Measurements from ENCODE around the gene CKLF. TPM values are rescaled to one million over a fixed set of nuclear protein-coding genes. Genes with fewer than 3 reads are reported as not detected.
"Not testable (repeated sequence)": the region's sequence is repeated elsewhere in the genome, so short reads cannot be mapped to it uniquely, and the experiment has no call there.

CKLF gene
- total and polyA plus RNA-seq, 2 experiments from 2014 or later, result 16.6 to 25.6 TPM

- no peak for DNase-seq (ENCODE audit: low read depth in 1 of 2, low spot score in 1 of 2)
- Histone ChIP-seq H3K4me1 (ENCODE audit: low read depth) (peaks cover 5% of the 10 kb centered on the region), H3K27ac (no peak overlapping the region), H3K36me3 (no peaks in the 10 kb centered on the region), H3K27me3 (no peaks in the 10 kb centered on the region), H3K9me3 (ENCODE audit: low read depth) (no peaks in the 10 kb centered on the region), H3K4me3 (no peak overlapping the region)
- TF ChIP-seq, protein P1, sequence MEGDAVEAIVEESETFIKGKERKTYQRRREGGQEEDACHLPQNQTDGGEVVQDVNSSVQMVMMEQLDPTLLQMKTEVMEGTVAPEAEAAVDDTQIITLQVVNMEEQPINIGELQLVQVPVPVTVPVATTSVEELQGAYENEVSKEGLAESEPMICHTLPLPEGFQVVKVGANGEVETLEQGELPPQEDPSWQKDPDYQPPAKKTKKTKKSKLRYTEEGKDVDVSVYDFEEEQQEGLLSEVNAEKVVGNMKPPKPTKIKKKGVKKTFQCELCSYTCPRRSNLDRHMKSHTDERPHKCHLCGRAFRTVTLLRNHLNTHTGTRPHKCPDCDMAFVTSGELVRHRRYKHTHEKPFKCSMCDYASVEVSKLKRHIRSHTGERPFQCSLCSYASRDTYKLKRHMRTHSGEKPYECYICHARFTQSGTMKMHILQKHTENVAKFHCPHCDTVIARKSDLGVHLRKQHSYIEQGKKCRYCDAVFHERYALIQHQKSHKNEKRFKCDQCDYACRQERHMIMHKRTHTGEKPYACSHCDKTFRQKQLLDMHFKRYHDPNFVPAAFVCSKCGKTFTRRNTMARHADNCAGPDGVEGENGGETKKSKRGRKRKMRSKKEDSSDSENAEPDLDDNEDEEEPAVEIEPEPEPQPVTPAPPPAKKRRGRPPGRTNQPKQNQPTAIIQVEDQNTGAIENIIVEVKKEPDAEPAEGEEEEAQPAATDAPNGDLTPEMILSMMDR (IDR thresholded peaks at IDR 0.05; ENCODE audit: low read depth, low read length), result no peak
Observed at GRCh38 chr16:66561381-66562080, 9.2 kb downstream of the CKLF start.

- no peak overlapping the region for H3K4me3 ChIP-seq
- H3K9me3 ChIP-seq (ENCODE audit: low read depth), result no peaks in the 10 kb centered on the region
- peaks cover 5% of the 10 kb centered on the region for H3K4me1 ChIP-seq (ENCODE audit: low read depth)
- no peaks in the 10 kb centered on the region for H3K36me3 ChIP-seq
- no peak overlapping the region for H3K27ac ChIP-seq
- no peak for DNase-seq (ENCODE audit: low read depth in 1 of 2, low spot score in 1 of 2)
- TF ChIP-seq, protein P1 (IDR thresholded peaks at IDR 0.05; ENCODE audit: low read depth, low read length), result no peak
- H3K27me3 ChIP-seq, result no peaks in the 10 kb centered on the region
Observed at GRCh38 chr16:66562409-66562808, 10.0 kb downstream of the CKLF start.

- Histone ChIP-seq H3K27ac (no peak overlapping the region), H3K36me3 (no peaks in the 10 kb centered on the region), H3K27me3 (no peaks in the 10 kb centered on the region), H3K4me1 (ENCODE audit: low read depth) (peaks cover 5% of the 10 kb centered on the region), H3K4me3 (no peak overlapping the region), H3K9me3 (ENCODE audit: low read depth) (no peaks in the 10 kb centered on the region)
- DNase-seq (ENCODE audit: low read depth in 1 of 2, low spot score in 1 of 2), result no peak
- TF ChIP-seq, protein P1 (IDR thresholded peaks at IDR 0.05; ENCODE audit: low read depth, low read length), result no peak
Observed at GRCh38 chr16:66562986-66563385, 10.6 kb downstream of the CKLF start.

DNA sequence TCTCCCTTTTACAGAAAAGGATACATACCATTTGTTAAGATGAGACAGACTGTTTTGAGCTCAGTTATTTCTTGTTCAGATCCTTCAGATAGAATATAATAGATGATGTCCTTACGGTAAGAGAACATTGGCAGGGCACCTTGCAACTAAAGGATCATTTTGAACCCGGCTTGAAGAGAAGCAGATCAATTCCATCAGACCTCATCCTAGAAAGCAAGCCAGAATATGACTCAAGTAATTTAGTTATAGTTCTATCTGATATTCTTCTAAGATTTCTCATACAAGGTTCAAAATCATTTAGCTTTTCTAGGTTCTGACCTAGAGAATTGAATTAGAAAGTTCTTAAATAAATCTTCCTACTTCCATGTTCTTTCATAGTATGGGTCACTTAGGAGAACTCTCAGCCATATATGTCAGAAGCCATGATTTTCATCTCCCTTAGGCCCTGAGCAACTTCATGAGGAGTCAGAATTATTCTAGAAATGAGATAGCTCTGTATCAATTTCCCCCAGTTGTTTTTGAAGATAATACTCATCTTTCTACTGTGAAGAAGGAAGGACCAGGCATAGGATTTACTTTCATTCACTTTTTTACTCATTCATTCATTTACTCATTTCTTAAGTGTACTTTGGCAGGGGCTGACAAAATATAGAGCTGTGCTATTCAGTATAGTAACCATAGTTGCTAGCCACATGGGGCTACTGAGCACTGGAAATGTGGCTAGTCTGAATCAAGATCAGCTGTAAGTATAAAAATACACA is 11.4 kb downstream of the CKLF start:
- H3K36me3 ChIP-seq, result no peaks in the 10 kb centered on the region
- H3K4me3 ChIP-seq, result no peak overlapping the region
- no peaks in the 10 kb centered on the region for H3K27me3 ChIP-seq
- peaks cover 5% of the 10 kb centered on the region for H3K4me1 ChIP-seq (ENCODE audit: low read depth)
- H3K27ac ChIP-seq, result no peak overlapping the region
- TF ChIP-seq, protein P1 (IDR thresholded peaks at IDR 0.05; ENCODE audit: low read depth, low read length), result no peak
- no peaks in the 10 kb centered on the region for H3K9me3 ChIP-seq (ENCODE audit: low read depth)
- DNase-seq (ENCODE audit: low read depth in 1 of 2, low spot score in 1 of 2), result no peak

DNA sequence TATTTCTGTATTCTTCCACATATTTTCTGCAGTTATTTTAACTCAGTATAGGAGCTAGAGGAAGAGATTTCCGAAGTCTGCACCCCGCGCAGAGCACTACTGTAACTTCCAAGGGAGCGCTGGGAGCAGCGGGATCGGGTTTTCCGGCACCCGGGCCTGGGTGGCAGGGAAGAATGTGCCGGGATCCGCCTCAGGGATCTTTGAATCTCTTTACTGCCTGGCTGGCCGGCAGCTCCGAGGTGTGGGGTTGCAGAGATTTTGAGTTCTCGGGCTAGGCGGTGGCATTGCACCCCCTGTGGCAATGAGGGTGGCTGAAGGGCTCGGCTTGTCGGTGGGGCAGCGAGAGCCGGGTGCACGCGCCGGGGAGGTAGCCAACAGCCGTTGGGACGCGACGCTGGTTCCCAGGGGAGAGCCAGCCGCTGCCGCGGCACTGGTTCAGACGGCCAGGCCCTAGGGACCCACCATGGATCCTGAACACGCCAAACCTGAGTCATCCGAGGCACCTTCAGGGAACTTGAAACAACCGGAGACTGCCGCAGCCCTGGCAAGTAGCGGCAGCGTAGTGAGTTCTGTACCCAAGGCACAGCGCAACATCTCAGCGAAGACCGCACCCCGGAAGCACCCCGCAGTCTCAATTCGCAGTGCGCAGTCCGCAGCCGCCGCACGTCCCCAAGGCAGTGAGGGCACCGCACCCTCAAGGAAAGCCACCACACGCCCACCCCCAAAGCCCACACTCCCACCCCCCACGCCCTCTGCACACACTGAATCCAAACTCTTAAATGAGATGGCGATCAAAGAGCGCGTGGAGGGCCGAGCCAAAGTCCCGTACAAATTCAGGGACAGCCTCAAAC is 13.9 kb downstream of the CKLF start, which contains the start of gene CMTM1:
CMTM1 (plus strand) TSS at position 389 of the 851 bp plus-strand sequence; CDS start at position 464, 75 bp downstream.
- TF ChIP-seq, protein P1 (IDR thresholded peaks at IDR 0.05; ENCODE audit: low read depth, low read length), result no peak
- H3K27ac ChIP-seq, result no peak within 1 kb of the TSS
- DNase-seq (ENCODE audit: low read depth in 1 of 2, low spot score in 1 of 2), result no peak
- H3K4me1 ChIP-seq (ENCODE audit: low read depth), result peaks cover 5% of the 10 kb centered on the region
- H3K27me3 ChIP-seq, result no peaks in the 10 kb centered on the region
- H3K4me3 ChIP-seq, result no peak within 1 kb of the TSS
- no peaks in the 10 kb centered on the region for H3K9me3 ChIP-seq (ENCODE audit: low read depth)
- no peaks in the 10 kb centered on the region for H3K36me3 ChIP-seq

- not testable (repeated sequence) for H3K27me3 ChIP-seq; H3K4me1 ChIP-seq (ENCODE audit: low read depth); H3K4me3 ChIP-seq; H3K9me3 ChIP-seq (ENCODE audit: low read depth); H3K36me3 ChIP-seq; DNase-seq (ENCODE audit: low read depth in 1 of 2, low spot score in 1 of 2); H3K27ac ChIP-seq
Observed at GRCh38 chr16:66567270-66567669, 14.9 kb downstream of the CKLF start.
